DOHH2 (cell line): ENCODE results near the gene PCAT7.

Source experiments
- CTCF ChIP-seq: fragments of 200-600 bp; sonication (generic); IDR thresholded peaks from one replicate; pipeline ENCODE4 v1.5.1; 2014; ENCODE audit warnings: antibody characterized with exemption, mild to moderate bottlenecking, low read depth, low read length; ENCODE audit not compliant: poor library complexity, severe bottlenecking
- EZH2phosphoT487 ChIP-seq: fragments of 200-600 bp; sonication (generic); IDR thresholded peaks from 2 replicates; pipeline ENCODE4 v1.6.1; 2017; ENCODE audit warnings: borderline replicate concordance, mild to moderate bottlenecking, antibody characterized with exemption, low read length, moderate library complexity, mixed read lengths

DNA sequence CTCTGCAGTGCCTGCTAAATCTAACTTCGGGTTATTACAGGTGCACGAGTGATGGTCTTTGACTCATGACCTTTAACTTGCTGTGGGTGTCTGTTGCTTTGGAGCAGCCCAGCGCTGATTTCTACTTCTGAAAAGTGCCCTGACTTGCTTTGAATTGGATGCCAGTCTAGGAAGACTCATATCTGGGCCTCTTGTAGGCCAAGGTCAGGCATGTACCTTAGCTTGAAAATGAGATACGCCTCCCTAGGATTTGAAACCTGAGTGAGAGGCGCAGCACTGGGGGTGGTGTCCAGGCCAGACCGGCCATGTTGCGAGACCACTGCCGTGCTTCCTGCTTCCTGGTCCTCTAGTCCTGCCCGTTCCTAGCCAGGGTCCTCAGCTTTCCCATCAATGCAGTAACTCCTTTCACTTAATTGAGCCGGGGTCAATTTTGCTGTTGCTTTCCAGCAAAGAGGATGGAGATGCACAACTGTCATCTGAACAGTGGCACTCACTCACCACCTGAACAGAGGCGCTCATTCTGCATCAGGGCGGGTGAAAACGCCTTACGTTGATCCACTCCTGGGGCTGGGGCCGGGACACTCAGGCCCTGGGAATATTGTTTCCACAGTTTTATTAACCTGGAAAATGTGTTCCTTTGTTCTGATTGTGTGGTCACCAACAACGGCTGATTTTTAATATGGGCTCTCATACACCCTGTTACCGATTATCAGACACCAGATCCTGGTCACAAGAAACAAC lies 14.3 kb downstream of the PCAT7 start:
- TF ChIP-seq CTCF = no peak
- TF ChIP-seq EZH2phosphoT487 = no peak
